H1 (cell line): ENCODE results near the gene PIP5K1B. TPM values are rescaled to one million over a fixed set of nuclear protein-coding genes. Genes with fewer than 3 reads are reported as not detected.

Experiments
- CTCF ChIA-PET: fragments of 300-600 bp; sonication (Branson Sonifier 250); formaldehyde crosslinking; loops from one replicate; lab custom pipeline; 2021; ENCODE audit not compliant: partially characterized antibody; lab: Charles Lee
- POLR2A ChIA-PET: fragments of 300-600 bp; sonication (Branson Sonifier 250); formaldehyde crosslinking; loops from one replicate; lab custom pipeline; 2021; ENCODE audit warnings: inconsistent platforms; ENCODE audit not compliant: partially characterized antibody; lab: Charles Lee
- DNase-seq, 2 experiments: peaks; one replicate each; pipeline versions ENCODE4 v3.0.0 to v3.0.0-alpha.2; 2010 to 2022; ENCODE audit warnings: low spot score in 2 of 2, low read depth in 1 of 2, mixed read lengths in 1 of 2
- FAIRE-seq: peaks from 2 replicates; lab custom pipeline; 2011; peaks lifted over from hg19 to GRCh38; lab: Jason Lieb, UNC
- H2AFZ ChIP-seq: 2 replicates; pipeline ENCODE4 v1.8.1; 2012; ENCODE audit warnings: low read length, inconsistent platforms
- H2AK5ac ChIP-seq: 2 replicates; pipeline ENCODE4 v1.6.1; 2013; ENCODE audit warnings: low read depth, low read length
- H2BK120ac ChIP-seq: replicated peaks from 2 replicates; pipeline ENCODE3; 2013; ENCODE audit warnings: low read depth, low read length, inconsistent platforms
- H2BK12ac ChIP-seq: 2 replicates; pipeline ENCODE4 v1.6.1; 2013; ENCODE audit warnings: low read depth, low read length
- H2BK15ac ChIP-seq: 2 replicates; pipeline ENCODE4 v1.6.1; 2013; ENCODE audit warnings: low read length
- H2BK20ac ChIP-seq: 2 replicates; pipeline ENCODE4 v1.6.1; 2013; ENCODE audit warnings: low read length
- H2BK5ac ChIP-seq: 2 replicates; pipeline ENCODE4 v1.6.1; 2013; ENCODE audit warnings: low read depth, low read length
- H3K14ac ChIP-seq: 2 replicates; pipeline ENCODE4 v1.6.1; 2013; ENCODE audit warnings: inconsistent platforms; ENCODE audit not compliant: insufficient read length
- H3K18ac ChIP-seq: 2 replicates; pipeline ENCODE4 v1.6.1; 2013; ENCODE audit warnings: low read length; ENCODE audit errors: extremely low read depth
- H3K23ac ChIP-seq: 2 replicates; pipeline ENCODE4 v1.6.1; 2013; ENCODE audit warnings: inconsistent platforms; ENCODE audit not compliant: insufficient read length
- H3K23me2 ChIP-seq: 2 replicates; pipeline ENCODE4 v1.6.1; 2013; ENCODE audit warnings: low read depth, low read length
- H3K27ac ChIP-seq: 2 replicates; pipeline ENCODE4 v1.6.1; 2011; ENCODE audit warnings: low read depth, low read length, inconsistent platforms
- H3K27me3 ChIP-seq, 4 experiments: replicated peaks in 1 of 4; 1 replicate in 1 of 4; 2 replicates in 3 of 4; pipeline versions ENCODE4 v1.6.1 to v1.8.1; 2011 to 2013; ENCODE audit warnings: low read length in 3 of 4, mild to moderate bottlenecking in 3 of 4, inconsistent platforms in 2 of 4, mixed read lengths in 2 of 4, moderate library complexity in 1 of 4; ENCODE audit not compliant: control insufficient read depth in 3 of 4, insufficient read depth in 3 of 4; ENCODE audit errors: extremely low read depth in 1 of 4
- H3K36me3 ChIP-seq, 4 experiments: 2 replicates each; pipeline versions ENCODE4 v1.6.1 to v1.8.1; 2011 to 2013; ENCODE audit warnings: mild to moderate bottlenecking in 4 of 4, low read length in 3 of 4, moderate library complexity in 2 of 4, control low read depth in 1 of 4, inconsistent platforms in 1 of 4; ENCODE audit not compliant: insufficient read depth in 4 of 4, control insufficient read depth in 2 of 4
- H3K4ac ChIP-seq: replicated peaks from 2 replicates; pipeline ENCODE3; 2013; ENCODE audit warnings: low read length, low read depth, mixed read lengths, inconsistent platforms; ENCODE audit not compliant: insufficient read length
- H3K4me1 ChIP-seq, 4 experiments: replicated peaks in 1 of 4; 1 replicate in 1 of 4; 2 replicates in 3 of 4; pipeline versions ENCODE4 v1.6.1 to v1.8.1; 2011 to 2013; ENCODE audit warnings: low read length in 3 of 4, inconsistent platforms in 2 of 4, mixed read lengths in 1 of 4; ENCODE audit not compliant: insufficient read depth in 4 of 4, control insufficient read depth in 3 of 4
- H3K4me2 ChIP-seq, 2 experiments: 2 replicates each; pipeline versions ENCODE4 v1.6.1 to v1.8.1; 2011 to 2013; ENCODE audit warnings: low read depth in 2 of 2, low read length in 2 of 2, control low read depth in 1 of 2, inconsistent platforms in 1 of 2, mild to moderate bottlenecking in 1 of 2; ENCODE audit not compliant: insufficient read depth in 1 of 2
- H3K4me3 ChIP-seq, 4 experiments: fragments of 200-600, 300-600 bp in 1 of 4; sonication (generic), shearing (Covaris generic), sonication (Bioruptor Twin) in 1 of 4; 2 replicates each; pipeline versions ENCODE4 v1.5.1 to v1.8.1; 2011 to 2016; ENCODE audit warnings: low read length in 4 of 4, low read depth in 3 of 4, control low read depth in 2 of 4, inconsistent platforms in 2 of 4, mild to moderate bottlenecking in 2 of 4, mixed read lengths in 1 of 4, moderate library complexity in 1 of 4; ENCODE audit not compliant: insufficient read depth in 2 of 4; ENCODE audit errors: extremely low read depth in 1 of 4
- H3K56ac ChIP-seq: replicated peaks from 2 replicates; pipeline ENCODE3; 2013; ENCODE audit warnings: low read depth, mild to moderate bottlenecking, mixed read lengths, low read length, inconsistent platforms; ENCODE audit not compliant: insufficient read length
- H3K79me1 ChIP-seq: 2 replicates; pipeline ENCODE4 v1.6.1; 2013; ENCODE audit warnings: low read depth, low read length, control low read depth
- H3K79me2 ChIP-seq, 2 experiments: 2 replicates each; pipeline versions ENCODE4 v1.6.1 to v1.8.1; 2012 to 2013; ENCODE audit warnings: low read length in 2 of 2, mild to moderate bottlenecking in 2 of 2, inconsistent platforms in 1 of 2; ENCODE audit not compliant: insufficient read depth in 2 of 2, control insufficient read depth in 1 of 2
- H3K9ac ChIP-seq, 4 experiments: replicated peaks in 1 of 4; 1 replicate in 1 of 4; 2 replicates in 3 of 4; pipeline versions ENCODE4 v1.6.1 to v1.8.1; 2011 to 2013; ENCODE audit warnings: low read depth in 3 of 4, low read length in 3 of 4, control low read depth in 2 of 4, mild to moderate bottlenecking in 2 of 4, moderate library complexity in 2 of 4, inconsistent platforms in 1 of 4; ENCODE audit errors: extremely low read depth in 1 of 4
- H3K9me3 ChIP-seq, 2 experiments: 2 replicates each; pipeline versions ENCODE4 v1.6.1 to v1.8.1; 2012 to 2013; ENCODE audit warnings: mild to moderate bottlenecking in 2 of 2, moderate library complexity in 2 of 2, control low read depth in 1 of 2, inconsistent platforms in 1 of 2, low read depth in 1 of 2, low read length in 1 of 2, mixed read lengths in 1 of 2; ENCODE audit not compliant: insufficient read depth in 2 of 2
- H4K20me1 ChIP-seq, 2 experiments: replicated peaks in 1 of 2; 2 replicates each; pipeline versions ENCODE3 to v1.8.1; 2011 to 2013; ENCODE audit warnings: inconsistent platforms in 2 of 2, low read length in 2 of 2, mild to moderate bottlenecking in 1 of 2; ENCODE audit not compliant: insufficient read depth in 2 of 2, control insufficient read depth in 1 of 2
- H4K5ac ChIP-seq: 2 replicates; pipeline ENCODE4 v1.6.1; 2013; ENCODE audit warnings: low read length, low read depth, mixed read lengths, inconsistent platforms; ENCODE audit not compliant: insufficient read length
- H4K8ac ChIP-seq: 2 replicates; pipeline ENCODE4 v1.8.0; 2013; ENCODE audit warnings: mild to moderate bottlenecking, moderate library complexity, low read length, inconsistent platforms; ENCODE audit not compliant: insufficient read depth; ENCODE audit errors: extremely low read depth
- H4K91ac ChIP-seq: replicated peaks from 2 replicates; pipeline ENCODE3; 2013; ENCODE audit warnings: low read length, mixed read lengths, inconsistent platforms; ENCODE audit not compliant: insufficient read length
- POLR2AphosphoS5 ChIP-seq: IDR thresholded peaks from 2 replicates; pipeline ENCODE4 v1.6.1; 2011; ENCODE audit warnings: low read depth, low read length
- RFX5 ChIP-seq: IDR thresholded peaks from 2 replicates; pipeline ENCODE4 v1.6.1; 2011; ENCODE audit warnings: low read depth, low read length, improper control_type of control experiment, borderline replicate concordance
- TEAD4 ChIP-seq: IDR thresholded peaks from 2 replicates; pipeline ENCODE4 v1.6.1; 2012; ENCODE audit warnings: low read depth, low read length, inconsistent platforms, mixed read lengths
- WGBS, 2 experiments: shearing (Covaris generic) in 1 of 2; methylation state at CpG; one replicate each; pipeline versions ENCODE4 v1.1.6 to v1.1.7; 2013 to 2015; ENCODE audit warnings: low lambda C conversion rate in 2 of 2, mixed read lengths in 2 of 2, inconsistent platforms in 1 of 2, low coverage in 1 of 2, missing lambda C conversion rate in 1 of 2; ENCODE audit not compliant: insufficient replicate concordance in 2 of 2, insufficient coverage in 1 of 2, insufficient read length in 1 of 2; ENCODE audit errors: extremely low coverage in 1 of 2, missing lambda C conversion rate in 1 of 2; 5-methylcytosine and 5-hydroxymethylcytosine counted together
- polyA plus RNA-seq, 7 experiments: library from polyadenylated mRNA; depleted of rRNA in 3 of 7; stranded (reverse) in 5 of 7; unstranded in 2 of 7; fragments of >200 nt in 5 of 7; fragments of 200-250 nt in 2 of 7; gene quantifications; 1 replicate in 5 of 7; 2 replicates in 1 of 7; 4 replicates in 1 of 7; pipeline versions ENCODE4 v1.2.1 to v1.2.3, GENCODE V29; 2011 to 2013; ENCODE audit warnings: missing spikeins in 2 of 7, mixed read lengths in 2 of 7
- total RNA-seq: library from RNA; stranded (reverse); fragmentation: NEBNext Ultra II Directional; extraction: Animal tissue kit (Norgen Biotek cat#: 25700); gene quantifications from 2 replicates; pipeline ENCODE4 v1.2.1, GENCODE V29; 2021

PIP5K1B gene
- total and polyA plus RNA-seq, 2 of the 8 experiments (the other 6 are each of a cell fraction or from before 2014, with no cell fraction given), result 4.7 to 7.7 TPM

- no peak for DNase-seq
- POLR2A ChIA-PET, result interaction anchor here (1.4 kb wide), 1 partner anchor 8 kb away, joined by 3 read pairs; no protein-coding TSS in a partner anchor
- Histone ChIP-seq H3K4me1 (peaks cover 8 to 21% (median 10%) of the 10 kb centered on the region in 4 experiments), H2BK12ac (no peak overlapping the region), H3K9ac (no peak overlapping the region), H3K36me3 (no peaks in the 10 kb centered on the region), H3K9me3 (no peaks in the 10 kb centered on the region), H3K27me3 (no peaks in the 10 kb centered on the region), H3K56ac (no peak overlapping the region), H3K4me3 (no peak overlapping the region), H3K23ac (no peak overlapping the region), H3K14ac (no peak overlapping the region), H4K91ac (no peak overlapping the region), H2BK20ac (no peak overlapping the region), H3K79me2 (peaks cover 15 to 88% of the 10 kb centered on the region in 2 experiments), H2BK120ac (no peak overlapping the region), H3K23me2 (peaks cover 7% of the 10 kb centered on the region; the same call in 1 of the 2 replicates), H3K27ac (no peak overlapping the region), H2BK5ac (no peak overlapping the region), H3K79me1 (peaks cover 13% of the 10 kb centered on the region; the same call in 1 of the 2 replicates), H2BK15ac (no peak overlapping the region), H4K5ac (no peak overlapping the region), H3K4ac (no peak overlapping the region), H3K18ac (no peak overlapping the region), H3K4me2 (no peak overlapping the region), H2AK5ac (no peak overlapping the region), H4K8ac (no peak overlapping the region), H2AFZ (no peak overlapping the region), H4K20me1 (peaks cover 0 to 10% of the 10 kb centered on the region in 2 experiments)
- no peak for TF ChIP-seq POLR2AphosphoS5
- no peak for TF ChIP-seq TEAD4
- no peak for TF ChIP-seq RFX5
- CTCF ChIA-PET, result no interaction called here
- 97% methylated on average over 2 of the region's 2 CpGs; no CpG with 5 or more reads in 1 of the 2 experiments for WGBS, 2 experiments
- no peak for FAIRE-seq
Measured at GRCh38 chr9:69040646-69041045, 335.6 kb downstream of the PIP5K1B start.
